AG09309 (cell line): ENCODE measurements around the gene STRAP.
A peak's percentile ranks its signal among the peaks of the same experiment; 100 is the strongest.

Experiments used
- DNase-seq: peaks from one replicate; pipeline ENCODE4 v3.0.0-alpha.2; 2010; ENCODE audit warnings: low read depth
- H3K4me3 ChIP-seq: 2 replicates; pipeline ENCODE4 v1.5.1; 2011; ENCODE audit warnings: mild to moderate bottlenecking, low read depth, low read length, moderate library complexity; ENCODE audit not compliant: control insufficient read depth
- CTCF ChIP-seq: IDR thresholded peaks from 2 replicates; pipeline ENCODE4 v1.5.1; 2011; ENCODE audit warnings: mild to moderate bottlenecking, low read depth, low read length, inconsistent platforms; ENCODE audit not compliant: insufficient read depth, control insufficient read depth; ENCODE audit errors: missing control alignments

STRAP gene, protein sequence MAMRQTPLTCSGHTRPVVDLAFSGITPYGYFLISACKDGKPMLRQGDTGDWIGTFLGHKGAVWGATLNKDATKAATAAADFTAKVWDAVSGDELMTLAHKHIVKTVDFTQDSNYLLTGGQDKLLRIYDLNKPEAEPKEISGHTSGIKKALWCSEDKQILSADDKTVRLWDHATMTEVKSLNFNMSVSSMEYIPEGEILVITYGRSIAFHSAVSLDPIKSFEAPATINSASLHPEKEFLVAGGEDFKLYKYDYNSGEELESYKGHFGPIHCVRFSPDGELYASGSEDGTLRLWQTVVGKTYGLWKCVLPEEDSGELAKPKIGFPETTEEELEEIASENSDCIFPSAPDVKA

GRCh38 chr12:15882118-15882971 is at the start of gene STRAP:
TSS of gene STRAP (plus strand) at chr12:15882387. CDS start at chr12:15882708, 321 bp downstream.
- TF ChIP-seq CTCF = no peak
- H3K4me3 ChIP-seq = peak within 1 kb of the TSS; percentile 98
- peak; percentile 87 for DNase-seq

DNA sequence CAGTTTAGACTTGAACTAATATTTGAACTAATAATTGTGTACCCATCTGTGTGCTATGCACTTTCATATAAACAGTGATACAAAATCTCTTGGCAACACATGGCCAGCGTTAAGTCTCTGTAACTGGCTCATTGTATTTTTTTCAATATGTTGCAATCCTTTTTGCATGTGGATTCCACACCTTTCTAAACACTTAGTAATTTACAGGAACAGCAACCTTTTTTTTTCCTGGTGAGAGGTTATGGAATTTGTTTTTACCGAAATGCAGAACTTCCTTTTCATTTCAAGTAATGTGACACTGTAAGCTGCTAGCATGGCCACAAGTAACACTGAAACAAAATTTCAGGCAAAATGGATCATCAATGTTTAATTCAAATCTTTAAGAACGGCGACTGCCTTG is 47.6 kb upstream of the STRAP start:
- no peak for DNase-seq
- no peak overlapping the region for H3K4me3 ChIP-seq
- no peak for TF ChIP-seq CTCF

DNA sequence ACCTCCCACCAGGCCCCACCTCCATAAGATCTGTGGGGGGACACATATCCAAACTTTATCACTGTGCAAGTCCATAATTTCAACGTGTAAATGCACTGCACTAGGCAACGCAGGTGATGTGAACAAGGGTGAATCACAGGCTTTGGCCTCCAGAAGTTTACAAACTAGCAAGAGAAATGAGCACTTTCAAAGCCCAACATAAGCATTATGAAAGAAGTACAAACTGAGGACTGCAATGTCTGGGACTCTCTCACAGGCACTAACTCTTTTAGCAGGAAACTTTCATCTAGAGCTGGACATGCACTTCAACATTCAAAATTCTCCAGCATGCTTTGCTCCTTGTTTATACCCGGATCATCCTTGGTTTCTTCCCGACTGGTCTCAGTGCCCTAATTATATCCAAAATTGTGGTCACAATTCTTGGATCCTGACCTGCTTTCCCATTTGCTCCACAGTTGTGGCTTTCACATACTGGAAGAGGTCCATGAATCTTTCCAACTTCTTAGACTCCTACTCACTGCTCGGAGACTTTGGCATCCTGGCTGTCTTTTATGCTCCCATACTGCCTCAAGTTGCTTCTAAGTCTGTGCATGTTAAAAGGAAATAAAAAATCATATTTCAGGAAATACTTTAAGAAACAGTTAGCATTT is 44.9 kb upstream of the STRAP start:
- DNase-seq = peak; percentile 61
- TF ChIP-seq CTCF = no peak
- H3K4me3 ChIP-seq = no peak overlapping the region

DNA sequence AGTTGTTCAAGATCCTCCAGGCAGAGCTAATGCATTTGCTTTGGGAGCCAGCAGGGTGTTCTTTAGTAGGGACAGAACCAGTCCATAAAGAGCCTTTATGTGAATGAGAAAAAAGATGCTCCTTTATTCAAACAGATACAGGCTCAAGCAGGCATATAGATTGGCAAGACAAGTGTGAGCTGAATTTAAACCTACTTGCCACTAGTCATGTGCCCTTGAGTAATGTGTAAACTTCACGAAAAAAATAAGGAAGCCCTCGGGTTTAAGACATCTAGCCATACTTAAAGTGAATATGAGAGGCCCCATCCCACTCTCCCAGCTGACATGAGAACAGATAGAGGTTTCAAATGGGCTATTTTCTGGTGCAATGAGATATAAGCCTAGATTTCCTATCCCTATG is 43.1 kb upstream of the STRAP start:
- no peak for TF ChIP-seq CTCF
- no peak overlapping the region for H3K4me3 ChIP-seq
- no peak for DNase-seq

- TF ChIP-seq CTCF = no peak
- no peak overlapping the region for H3K4me3 ChIP-seq
- DNase-seq = no peak
Measured at GRCh38 chr12:15839682-15840081, 42.5 kb upstream of the STRAP start.

GRCh38 chr12:15842108-15842507 is 40.1 kb upstream of the STRAP start:
- DNase-seq = peak; percentile 29
- no peak overlapping the region for H3K4me3 ChIP-seq
- TF ChIP-seq CTCF = no peak
